NCI-H1092 treated with DMSO at 0.1 percent for 48 hours (cell line): ENCODE results near the gene CAMTA1.

Experiments used
- DNase-seq: peaks from one replicate; lab custom pipeline; 2025; lab: John Stamatoyannopoulos, UW

CAMTA1 gene

DNA sequence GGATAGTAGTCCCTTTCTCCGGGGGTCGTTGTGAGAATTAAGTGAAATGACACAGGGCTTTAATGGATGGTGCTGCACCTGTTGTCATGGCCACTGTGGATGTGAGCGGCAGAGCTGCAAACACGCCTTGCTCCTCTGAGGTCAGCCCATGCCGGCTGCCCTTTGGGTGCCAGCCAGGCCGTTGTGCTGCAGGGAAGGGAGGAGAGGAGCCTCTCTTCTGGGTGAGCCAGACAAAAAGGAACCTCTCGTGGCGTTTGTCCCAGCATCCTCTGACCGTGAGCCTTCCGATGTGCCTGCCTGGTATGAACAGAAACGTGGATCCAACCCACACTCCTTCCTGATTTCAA, 602.9 kb downstream of the CAMTA1 start:
- DNase-seq: no peak

DNA sequence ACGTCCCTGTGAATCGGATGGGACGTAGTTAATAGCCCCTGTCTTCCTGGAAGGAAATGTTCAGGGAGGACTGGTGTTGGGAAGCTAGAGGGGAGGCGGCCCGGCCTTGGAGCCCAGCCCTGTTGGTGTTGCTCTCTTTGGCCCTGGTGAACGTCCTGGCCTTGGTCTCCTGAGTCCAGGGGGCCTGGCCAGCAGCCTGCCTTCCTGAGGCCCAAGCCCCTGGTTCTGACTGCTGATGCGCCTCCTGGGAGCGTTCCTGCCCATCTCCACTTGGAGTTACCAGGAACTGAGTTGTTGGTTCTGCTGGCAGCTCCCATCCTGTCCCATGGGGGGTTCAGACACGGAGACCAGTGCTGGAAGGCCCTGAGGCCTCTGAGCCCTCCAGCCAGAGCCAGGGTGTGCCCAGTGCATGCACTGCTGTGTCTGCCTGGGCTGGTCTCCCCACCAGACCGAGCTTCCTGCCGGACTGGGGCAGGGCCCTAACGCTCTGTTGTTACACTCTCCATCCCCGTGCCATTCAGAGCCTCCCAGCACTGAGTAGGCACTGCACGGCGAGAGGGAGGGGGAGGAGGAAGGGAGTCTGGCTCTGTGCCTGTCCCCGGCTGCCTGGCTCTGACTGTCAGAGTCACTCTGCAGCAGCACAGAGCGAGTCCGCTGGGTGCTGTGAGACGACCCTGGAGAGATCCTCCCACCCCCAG, 603.4 kb downstream of the CAMTA1 start:
- DNase-seq: peak; percentile 79

DNA sequence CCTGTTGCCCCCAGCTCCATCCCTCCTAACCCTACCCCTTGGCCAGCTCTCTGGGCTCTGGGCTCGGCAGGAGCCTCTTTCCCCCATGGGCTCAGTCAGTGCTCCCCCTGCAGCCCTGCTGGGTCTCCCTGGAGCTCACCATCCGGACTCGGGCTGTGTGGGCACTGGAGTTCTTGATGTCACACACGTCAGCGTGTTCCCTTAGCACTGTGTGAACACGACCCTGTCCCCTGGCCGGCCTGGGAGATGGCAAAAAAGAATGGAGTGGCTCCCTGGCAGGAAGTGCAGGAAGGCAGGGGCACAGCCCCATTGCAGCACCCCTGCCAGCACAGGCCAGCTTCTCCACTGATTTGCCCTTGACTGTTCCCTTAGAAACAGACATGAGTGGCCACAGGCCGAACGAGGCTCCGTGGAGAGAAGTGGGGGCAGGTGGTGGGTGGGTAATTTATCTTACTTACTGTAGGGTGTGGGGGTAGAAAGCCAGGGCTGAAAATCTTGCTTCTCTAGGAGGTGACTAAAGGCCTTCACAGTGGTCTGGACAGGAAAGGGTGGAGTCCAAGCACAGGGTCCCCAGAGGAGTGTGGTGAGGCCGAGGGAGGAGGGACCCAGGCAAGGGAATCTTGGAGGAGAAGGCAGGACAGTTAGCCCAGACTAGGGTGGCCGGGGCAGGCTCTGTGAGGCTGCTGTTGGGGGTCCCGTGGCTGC, 604.1 kb downstream of the CAMTA1 start:
- peak; percentile 77 for DNase-seq

DNA sequence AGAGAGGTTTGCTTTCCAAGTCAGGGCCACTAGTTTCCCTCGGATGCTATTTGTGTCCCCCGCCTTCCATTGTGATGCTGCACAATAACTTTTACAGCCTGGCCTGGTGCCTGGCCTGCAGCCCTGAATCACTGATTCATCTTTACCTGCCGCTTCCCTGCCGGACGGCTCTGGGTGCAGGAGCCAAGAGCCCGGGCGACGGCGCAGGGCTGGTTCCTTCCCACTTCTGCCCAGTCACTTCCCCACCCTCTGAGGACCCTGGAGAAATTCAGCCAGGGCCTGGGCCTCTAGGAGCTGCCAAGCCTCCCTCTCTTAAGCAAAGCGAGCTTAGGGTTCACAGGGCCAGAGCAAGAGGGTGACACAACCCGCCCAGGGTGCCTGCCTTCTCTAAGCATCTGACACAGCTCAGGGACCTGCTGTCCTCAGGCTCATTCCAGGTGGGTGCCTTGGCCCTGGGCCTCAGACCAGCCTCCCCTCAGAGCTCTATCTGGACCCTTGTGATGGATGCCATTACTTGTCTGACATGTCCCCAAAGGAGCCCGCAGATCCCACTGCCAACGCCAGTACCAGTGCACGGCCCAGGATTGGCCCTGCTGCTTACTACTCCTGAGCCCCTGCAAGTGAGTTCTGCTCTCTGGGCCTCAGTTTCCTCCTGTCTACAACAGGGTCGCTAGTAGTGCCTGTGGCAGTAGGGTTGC, 604.8 kb downstream of the CAMTA1 start:
- DNase-seq: no peak

DNA sequence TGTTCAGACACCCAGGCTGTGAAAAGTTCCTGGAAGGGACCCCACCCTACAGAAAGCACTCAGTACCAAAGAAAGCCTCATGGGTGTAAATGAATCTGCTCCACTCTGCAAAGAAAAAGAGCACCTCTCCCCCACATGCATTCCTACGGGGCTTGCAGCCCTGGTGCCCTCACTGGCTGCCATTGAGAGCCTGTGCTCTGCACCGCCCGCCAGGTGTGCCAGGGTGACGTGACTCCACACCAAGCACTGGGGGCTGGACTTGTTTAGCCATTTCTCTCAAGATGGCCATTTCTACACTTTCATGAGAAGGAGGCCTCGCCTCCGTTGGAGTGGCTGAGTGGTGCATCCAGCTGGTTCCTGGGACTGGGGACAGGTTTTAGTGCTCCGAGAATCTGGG, 605.3 kb downstream of the CAMTA1 start:
- DNase-seq: no peak

DNA sequence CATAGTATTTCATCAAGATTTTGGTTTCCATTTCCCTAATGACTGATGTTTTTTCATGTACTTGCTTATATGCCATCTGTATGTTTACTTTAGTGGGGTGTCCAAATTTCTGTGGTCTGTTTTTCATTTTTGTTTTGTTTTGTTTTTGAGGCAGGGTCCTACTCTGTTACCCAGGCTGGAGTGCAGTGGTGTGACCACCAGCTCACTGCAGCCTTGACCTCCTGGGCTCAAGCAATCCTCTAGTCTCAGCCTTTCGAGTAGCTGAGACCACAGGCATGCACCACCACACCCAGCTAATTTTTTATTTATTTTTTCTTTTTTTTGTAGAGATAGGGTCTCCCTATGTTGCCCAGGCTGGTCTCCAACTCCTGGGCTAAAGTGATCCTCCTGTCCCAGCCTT, 607.9 kb downstream of the CAMTA1 start:
- no peak for DNase-seq

DNA sequence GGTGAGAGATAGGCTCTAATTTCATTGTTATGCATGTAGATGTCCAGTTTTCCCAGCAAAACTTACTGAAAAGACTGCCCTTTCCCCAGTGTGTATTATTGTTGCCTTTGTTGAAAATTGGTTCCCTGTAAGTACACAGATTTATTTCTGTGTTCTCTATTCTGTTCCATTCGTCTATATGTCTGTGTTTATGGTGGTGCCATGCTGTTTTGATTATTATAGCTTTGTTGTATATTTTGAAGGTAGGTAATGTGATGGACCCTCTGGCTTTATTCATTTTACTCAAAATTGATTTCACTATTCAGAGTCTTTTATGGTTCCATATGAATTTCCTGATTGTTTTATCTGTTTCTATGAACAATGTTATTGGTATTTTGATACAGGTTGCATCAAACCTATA, 610.0 kb downstream of the CAMTA1 start:
- DNase-seq: no peak

DNA sequence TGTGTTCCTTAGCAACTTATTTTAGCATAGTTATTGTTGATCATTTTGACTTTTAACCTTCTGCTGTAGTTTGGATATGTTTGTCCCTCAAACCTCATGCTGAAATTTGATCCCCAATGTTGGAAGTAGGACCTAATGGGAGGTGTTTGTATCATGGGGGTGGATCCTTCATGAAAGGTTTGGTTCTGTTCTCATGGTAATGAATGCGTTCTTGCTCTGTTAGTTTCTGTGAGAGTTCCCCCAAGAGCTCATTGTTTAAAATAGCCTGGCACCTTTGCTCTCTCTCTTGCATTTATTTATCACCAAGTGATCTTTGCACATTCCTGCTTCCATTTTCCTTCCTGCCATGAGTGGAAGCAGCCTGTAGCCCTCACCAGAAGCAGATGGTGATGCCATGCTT, 613.7 kb downstream of the CAMTA1 start:
- no peak for DNase-seq

DNA sequence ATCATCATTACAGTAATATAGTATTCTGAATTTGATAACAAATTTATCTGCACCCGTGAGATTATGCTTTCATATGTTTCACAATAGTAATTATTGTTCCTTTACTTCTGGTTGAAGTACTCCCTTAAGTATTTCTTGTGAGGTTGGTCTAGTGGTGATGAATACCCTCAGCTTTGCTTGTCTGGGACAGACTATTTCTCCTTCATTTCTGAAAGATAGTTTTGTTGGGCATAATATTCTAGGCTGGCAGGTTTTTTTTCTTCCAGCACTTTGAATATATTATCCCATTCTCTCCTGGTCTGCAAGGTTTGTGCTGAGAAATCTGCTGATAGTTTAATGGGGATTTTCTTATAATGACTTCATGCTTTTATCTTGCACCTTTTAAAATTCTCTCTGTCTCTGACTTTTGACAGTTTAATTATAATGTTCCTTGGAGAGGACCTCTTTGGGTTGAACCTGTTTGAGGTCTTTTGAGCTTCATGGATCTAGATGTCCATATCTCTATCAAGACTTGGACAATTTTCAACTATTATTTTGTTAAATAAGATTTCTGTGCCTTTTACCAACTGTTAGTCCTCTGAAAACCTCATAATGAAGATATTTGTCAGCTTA, 614.4 kb downstream of the CAMTA1 start:
- no peak for DNase-seq

DNA sequence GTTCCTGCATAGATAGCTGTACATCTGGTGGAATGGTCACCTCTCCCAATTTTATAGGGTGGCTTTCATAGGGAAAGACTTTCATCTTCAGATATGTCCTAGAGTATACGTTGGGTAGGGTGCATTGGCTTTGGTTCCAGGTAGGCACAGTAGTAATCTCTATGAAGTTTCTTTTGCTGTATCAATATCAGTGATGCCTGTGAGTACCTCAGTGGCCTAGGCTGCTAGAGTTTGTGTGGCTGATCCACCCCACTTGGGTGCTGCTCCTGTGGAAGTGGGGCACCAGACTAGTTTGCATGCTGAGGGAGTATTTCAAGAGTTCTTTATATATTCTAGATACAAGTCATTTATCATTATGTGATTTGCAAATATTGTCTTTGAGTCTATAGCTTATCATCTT, 615.3 kb downstream of the CAMTA1 start:
- DNase-seq: no peak

DNA sequence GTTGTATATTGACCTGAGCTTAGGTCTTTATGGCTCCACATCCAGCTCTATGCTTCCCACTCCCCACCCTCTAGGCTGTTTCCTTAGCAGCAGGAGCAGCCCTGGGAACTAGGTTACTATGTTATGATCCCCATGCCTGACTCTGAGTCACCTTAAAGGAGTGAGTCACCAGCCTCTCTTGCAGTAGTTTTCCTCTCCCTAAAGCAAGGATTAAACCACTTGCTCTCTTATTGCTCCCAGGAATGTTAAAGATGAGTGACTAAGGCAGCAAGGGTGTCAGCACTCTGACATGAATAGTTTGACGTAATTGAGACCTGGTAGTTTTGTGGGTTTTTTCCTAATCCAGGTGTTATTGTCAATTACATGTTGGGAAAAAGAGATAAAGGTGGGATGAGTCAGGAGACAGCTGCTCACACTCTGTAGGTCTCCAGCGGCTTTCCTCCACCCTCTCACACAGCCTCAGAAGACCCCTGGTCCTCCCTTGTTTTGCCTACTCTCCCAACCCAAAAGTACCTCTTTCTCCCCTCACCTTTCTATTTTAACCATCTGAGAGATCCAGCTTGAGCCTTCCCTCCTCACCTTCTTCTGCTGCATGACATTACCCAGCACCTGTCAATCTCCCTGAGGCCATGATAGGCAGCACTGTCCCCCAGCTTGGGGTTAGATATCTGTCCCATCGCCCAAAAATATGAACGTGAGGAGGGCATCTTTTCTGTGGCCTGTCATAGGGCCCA, 616.7 kb downstream of the CAMTA1 start:
- DNase-seq: no peak

DNA sequence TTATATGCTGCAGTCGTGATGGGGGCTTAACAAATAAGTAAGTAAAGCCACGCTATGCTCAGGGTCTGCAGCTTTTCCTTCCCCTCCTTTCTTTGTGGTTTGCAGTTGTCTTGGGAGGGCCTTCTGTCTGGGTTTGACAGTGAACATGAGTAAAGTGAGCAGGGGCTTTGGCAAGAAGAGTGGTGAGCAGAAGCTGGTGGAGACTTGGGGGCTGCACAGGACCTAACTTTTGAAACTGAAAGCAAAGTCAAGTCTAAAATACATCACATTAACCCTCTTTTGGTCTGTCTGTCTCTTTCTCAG, 617.2 kb downstream of the CAMTA1 start:
- DNase-seq: no peak

DNA sequence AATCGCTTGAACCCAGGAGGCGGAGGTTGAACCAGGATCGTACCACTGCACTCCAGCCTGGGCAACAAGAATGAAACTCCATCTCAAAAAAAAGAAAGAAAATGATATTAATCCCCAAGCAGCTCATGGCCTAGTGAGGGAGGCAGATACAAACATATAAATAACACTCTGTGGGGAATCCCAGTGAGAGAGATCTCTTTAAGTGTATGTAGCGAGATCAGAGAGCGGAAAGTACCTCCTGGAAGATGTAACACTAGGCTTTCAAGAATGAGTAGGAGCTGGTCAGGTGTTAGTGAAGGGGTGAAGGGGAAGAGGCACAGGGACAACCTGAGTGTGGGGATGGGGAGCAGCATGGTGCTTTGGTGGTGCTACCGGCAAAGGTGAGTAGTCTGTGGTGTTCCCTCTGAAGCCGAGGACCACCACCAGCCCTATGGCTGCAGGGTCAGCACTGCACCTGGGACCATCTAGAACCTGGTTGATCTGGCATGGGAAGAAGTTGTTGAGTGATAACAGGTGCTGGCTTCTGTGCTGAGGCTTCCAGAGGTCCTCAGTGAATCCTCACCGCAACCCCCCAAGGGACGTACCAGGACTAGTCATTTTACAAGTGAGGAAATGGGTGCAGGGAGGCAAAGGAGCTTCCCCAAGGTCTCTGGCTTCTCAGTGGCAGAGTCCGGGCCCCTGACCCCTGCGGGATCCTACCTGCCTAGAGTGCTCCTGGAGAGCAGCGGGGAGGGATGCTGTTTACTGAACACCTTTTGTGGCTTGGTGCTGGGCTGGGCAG, 618.2 kb downstream of the CAMTA1 start:
- DNase-seq: no peak

DNA sequence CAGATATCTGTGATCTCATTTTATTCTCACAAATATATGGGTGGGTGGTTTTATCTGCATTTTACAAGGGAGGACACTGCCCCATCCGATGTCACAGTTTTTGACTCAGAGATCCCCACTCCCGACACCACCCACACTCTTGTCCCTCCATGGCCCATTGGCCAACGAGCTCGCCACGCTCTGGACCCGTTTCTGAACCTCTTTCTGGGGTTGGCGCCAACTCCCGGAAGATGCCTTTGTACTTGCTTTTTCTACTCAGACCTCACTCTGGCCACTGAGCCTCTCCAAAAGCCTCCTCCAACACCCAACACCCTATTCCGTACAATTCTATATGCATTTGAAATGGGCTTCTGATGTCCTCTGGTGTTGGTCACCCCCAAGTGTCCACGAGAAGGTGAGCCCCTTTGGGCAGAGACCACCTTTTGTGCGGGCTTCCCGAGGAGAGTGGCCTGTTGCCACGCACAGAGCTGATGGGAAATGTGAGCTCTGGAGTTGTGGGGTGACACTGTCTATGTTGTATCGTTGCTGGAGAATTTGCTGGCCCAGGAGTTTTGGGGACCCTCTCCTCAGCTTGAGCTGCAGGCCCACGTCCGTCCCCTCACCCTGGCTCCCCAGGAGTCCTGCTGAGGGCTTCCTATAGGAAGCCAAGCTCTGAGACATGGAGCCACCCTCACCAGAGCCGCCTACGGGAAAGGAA, 618.9 kb downstream of the CAMTA1 start:
- no peak for DNase-seq

DNA sequence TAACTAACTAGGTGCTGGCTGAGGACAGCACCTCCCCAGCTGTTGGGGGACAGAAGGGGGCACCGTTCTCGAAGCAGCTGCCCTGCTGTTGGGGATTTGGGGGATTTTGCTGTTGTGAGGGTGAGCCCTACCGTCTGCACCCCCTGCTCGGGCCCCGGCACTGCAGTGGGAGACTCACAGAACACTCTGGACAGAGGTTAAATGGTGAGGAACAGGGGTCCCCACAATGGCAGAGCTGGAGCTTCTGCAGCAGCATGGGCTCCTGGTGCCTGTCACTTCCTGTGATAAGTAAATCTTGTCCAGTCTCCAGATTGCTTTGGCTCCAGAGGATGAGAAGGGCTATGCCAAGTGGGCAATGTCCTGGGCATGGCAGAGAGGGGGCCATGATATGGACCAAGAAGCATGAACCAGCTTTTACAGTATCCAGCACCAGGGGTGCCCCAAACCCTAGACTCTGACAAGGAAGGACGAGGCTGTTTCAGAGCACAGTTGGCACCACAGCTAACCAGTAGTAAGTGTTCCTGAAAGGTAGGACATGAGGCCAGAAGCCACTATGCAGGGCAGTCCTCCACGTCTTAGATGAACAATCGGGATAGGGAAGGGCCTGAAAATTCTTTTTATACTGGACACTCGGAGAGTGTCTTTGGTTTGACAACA, 620.7 kb downstream of the CAMTA1 start:
- DNase-seq: no peak

DNA sequence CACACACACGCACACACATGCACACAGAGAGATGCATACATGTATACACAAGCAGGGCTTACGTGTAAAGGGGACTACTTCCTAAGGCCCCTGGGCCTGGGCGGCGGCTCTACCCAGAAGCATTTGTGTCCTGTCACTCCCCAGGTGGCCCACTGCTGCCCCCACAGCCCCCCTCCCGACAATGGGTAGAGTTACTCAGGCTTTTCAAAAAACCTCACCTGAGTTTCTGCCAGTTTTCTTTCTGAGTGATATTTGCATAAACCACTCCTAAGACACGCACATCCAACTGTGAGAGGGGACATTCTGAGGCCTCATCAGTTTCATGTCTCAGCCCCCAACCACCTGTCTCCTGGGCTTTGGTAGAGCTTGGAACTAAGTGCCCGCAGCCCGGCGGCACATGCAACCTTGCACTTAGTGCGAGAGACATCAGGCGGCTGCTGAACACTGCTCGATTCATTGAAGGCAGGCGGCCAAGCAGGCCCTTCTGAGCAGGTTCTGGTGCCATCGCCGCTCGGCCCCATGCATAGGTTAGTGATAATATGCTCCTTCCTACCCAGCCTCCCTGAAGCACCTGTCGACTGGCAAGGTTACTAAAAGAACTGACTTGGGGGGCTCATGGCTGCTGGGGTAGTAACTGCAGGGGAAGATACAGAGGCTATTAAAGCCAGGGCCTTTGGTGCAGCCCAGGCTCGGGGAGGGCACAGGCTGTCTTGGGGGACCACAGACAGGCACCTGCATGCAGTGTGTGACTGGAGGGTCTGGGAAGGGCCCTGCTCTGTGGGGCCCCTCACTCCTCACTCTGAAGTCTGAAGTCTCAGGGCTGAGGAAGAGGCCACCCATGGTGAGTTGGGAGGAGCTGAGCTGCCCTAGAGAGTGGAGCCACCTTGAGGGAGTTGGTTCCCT, 621.6 kb downstream of the CAMTA1 start:
- DNase-seq: no peak

DNA sequence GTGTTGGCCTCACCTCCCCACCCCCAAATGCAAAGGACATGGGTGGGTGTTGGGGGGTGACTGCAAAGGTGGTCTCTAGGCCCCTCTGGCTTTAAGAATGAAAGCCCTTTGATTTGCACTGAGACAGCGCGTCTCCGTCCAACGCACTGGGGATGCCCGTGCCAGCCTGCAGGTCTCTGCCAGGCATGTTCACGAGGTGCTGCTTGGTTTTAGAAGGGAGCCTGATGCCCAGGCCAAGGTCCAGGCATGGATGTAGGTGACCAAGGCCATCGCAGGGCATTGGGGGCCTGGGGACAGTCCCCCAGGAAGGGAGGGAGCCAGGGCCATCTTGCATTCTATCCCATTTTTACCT, 622.3 kb downstream of the CAMTA1 start:
- no peak for DNase-seq

DNA sequence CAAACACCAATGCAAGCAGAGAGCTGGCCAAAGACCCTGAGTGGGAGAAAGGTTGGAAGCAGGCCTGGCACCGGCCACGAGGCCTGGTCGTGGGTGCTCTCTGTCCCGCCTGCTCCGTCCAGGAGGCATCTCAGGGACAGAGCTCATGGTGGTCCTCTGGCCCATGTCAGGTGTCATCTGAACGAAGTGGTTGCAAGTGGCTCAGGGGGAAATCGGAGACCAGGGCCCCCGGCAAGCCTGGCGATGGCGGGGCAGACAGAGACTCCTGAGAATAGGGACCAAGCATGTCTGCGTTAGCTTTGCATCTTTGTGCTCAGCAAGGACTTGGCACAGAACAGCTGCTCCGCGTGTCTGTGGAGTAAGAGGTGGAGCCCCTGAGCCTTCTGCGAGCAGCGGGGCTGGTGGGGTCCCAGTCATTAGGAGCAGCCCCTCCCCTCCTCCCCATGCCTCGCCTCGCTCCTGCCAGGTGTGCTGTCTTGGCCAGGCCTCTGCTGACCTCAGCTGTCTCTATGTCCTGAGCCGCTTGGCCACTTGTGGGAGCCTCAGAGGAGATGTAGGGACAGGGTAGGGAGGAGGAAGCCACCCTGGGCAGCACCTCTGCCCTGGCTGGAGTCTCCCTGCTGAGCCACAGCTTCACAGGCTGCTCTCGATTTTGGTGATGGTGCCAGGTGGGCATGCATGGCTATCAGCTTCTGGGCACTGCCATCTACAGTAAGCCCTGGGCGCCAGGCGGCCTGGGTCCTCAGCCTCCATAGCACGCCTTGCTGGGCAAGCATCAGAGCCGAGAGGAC, 622.9 kb downstream of the CAMTA1 start:
- no peak for DNase-seq

DNA sequence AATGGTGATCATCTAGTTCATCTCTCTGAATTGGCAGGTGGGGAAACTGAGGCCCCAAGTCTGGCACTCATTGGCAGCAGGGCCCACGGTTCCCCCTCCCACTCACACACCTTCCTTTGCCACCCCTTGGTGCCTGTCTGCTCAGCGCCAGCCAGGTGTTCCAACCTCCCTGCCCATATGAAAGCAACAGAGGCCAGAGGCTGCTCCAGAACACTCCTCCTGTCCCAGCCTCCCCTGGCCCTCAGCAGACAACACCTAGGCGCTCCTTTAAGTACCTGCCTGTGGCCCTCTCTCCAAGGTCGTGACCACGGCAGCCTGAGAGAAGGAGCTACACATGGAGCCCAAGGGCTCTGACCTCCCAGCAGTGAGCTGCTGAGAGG, 623.5 kb downstream of the CAMTA1 start:
- DNase-seq: no peak
